GM18526 (cell line): Measurements from ENCODE around the gene TRIM25.

ENCODE experiments used
- POLR2A ChIP-seq: IDR thresholded peaks from 3 replicates; pipeline ENCODE4 v1.6.1; 2011; ENCODE audit not compliant: insufficient read length; ENCODE audit errors: extremely low read depth

TRIM25 gene, protein sequence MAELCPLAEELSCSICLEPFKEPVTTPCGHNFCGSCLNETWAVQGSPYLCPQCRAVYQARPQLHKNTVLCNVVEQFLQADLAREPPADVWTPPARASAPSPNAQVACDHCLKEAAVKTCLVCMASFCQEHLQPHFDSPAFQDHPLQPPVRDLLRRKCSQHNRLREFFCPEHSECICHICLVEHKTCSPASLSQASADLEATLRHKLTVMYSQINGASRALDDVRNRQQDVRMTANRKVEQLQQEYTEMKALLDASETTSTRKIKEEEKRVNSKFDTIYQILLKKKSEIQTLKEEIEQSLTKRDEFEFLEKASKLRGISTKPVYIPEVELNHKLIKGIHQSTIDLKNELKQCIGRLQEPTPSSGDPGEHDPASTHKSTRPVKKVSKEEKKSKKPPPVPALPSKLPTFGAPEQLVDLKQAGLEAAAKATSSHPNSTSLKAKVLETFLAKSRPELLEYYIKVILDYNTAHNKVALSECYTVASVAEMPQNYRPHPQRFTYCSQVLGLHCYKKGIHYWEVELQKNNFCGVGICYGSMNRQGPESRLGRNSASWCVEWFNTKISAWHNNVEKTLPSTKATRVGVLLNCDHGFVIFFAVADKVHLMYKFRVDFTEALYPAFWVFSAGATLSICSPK

DNA sequence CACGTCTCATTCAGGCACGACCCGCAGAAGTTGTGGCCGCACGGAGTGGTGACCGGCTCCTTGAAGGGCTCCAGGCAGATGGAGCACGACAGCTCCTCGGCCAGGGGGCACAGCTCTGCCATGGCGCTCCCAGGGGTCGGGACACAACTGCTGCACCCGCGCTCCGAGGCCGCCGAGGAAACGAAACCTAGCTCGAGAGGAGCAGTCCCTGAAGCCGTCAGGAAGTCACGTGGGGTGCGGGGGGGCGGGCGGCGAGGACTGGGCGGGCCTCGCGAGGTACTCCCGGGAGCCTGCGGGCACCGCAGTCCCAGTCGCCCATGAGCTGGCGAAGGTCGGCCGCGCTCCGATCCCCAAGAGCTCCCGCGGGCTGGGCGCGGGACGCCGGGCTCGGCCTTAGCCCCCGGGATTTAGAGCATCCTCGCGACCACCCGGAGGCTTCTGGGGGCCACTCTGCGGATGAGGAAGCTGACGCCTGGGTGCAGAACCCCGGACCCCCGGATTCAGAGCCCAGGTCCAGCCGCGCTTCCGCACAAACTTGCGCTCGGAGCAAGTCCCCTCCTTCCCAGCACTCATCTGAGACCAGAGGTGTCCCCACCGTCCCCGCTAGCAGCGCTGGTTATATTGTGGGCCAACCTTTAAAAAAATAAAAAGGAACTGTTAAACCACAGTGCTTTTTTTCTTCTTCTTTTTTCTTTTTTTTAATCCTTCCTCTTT is at the start of gene TRIM25:
TRIM25 (minus strand) TSS at position 183 of the 714 bp plus-strand sequence; CDS start at position 122, 61 bp downstream.
- peak; percentile 100 for TF ChIP-seq POLR2A

DNA sequence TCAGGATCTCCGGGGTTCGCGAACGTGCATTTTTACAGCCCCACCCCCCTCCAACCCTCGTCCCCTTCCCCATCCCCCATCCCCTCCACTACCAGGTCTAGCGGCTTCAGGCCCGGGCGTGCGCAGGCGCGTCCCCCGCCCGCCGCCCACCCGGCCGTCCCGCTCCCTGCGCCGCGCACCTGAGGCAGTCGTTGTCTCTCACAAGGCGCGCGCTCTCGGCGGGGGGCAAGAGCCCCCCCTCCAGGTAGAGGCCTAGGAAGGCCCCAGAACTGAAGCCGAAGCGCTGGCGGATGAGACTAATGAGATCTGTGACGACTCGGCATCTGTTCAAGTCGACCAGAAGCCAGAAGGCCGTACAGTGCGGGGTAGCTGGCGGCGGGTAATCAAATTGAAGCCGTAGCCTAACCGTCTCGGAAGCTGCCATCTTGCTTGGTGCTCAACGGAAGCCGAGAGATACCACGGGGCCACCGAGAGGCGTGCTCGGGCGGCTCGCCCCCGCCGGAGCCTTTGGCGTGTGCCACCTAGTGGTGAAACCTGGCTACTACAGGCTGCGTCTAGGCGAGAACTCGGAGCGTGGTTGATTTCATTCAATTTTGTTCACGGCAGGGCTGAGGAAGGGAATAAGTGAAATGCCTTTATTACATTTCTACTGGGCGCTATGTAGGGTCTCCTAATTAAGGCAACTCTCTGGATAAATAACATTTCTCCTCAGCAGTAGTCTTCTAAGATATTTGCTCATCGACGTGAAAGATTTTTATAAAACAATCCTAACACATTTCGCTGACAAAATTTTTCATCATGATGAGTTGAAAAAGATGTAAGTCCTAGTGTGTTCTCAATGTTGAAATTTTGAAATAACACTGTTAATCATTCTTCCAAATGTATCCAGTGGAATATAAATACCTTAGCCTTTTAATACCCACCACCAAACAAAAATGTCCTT is 47.0 kb upstream of the TRIM25 start, which contains the start of gene COIL:
COIL (minus strand) TSS at position 455 of the 943 bp plus-strand sequence; CDS start at position 424, 31 bp downstream.
- TF ChIP-seq POLR2A = peak; percentile 72

DNA sequence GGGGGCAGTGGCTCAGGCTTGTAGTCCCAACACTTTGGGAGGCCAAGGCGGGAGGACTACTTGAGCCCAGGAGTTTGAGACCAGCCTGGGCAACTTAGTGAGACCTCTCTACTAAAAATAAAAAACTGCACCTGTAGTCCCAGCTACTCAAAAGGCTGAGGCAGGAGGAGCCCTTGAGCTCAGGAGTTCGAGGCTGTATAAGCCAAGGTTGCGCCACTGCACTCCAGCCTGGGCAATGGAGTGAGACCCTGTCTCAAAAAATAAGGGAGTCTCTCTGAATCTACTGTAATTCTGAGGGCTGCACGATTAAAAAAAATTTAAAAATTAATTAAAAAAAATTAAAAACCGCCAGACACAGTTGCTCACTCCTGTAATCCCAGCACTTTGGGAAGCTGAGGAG is 43.1 kb upstream of the TRIM25 start:
- TF ChIP-seq POLR2A = no peak

DNA sequence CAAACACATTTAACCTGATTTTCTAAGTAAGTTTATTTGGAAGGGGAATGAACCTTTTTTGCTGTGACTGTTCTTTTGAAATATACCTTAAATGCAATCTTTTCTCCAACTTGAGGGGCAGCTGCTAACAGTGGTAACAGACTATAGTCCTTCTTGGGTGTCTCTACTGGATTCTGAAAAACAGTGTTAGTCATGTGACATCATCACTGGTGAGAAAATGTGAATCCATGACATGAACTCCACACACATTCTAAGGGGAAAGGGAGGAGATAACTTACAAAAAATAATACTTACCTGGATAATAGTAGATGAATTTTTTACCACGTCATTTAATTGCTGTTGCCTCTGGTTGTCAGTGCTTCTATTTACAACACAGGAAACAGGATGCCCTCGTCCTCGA is 35.7 kb upstream of the TRIM25 start:
- no peak for TF ChIP-seq POLR2A

DNA sequence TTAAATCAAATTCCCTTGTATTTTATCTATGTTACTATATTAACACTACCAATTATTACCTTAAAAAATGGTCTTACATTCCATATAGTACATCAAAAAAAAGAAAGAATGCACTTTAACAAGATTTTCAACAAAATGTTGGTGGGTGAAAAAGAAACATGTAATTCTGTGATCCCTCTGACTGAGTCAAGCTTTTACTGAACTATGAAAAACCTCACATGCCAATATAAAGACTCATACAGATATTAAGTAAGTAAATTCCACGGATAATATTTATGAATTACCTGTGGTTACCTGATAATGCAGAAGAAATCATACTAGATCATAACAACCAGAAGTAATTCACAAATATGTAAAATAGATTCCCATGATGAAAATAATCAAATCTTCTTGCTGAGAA is 34.6 kb upstream of the TRIM25 start:
- no peak for TF ChIP-seq POLR2A

DNA sequence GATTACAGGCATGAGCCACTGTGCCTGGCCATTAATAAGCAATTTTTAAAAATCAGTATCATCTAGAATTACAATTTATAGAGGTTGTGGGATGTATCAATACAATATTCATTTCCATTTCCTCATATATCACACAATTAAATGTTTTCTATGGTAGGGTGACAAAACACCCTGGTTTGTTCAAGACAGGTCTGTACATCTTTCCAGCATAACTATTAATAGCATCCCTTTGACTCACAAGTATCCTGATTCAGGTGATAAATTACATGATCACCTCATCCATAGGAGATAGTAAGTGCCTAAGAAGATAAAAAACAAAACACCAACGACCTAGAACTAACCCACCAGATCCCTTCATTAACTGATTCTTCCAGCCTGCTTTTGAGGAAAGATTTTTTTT is 33.9 kb upstream of the TRIM25 start:
- no peak for TF ChIP-seq POLR2A

DNA sequence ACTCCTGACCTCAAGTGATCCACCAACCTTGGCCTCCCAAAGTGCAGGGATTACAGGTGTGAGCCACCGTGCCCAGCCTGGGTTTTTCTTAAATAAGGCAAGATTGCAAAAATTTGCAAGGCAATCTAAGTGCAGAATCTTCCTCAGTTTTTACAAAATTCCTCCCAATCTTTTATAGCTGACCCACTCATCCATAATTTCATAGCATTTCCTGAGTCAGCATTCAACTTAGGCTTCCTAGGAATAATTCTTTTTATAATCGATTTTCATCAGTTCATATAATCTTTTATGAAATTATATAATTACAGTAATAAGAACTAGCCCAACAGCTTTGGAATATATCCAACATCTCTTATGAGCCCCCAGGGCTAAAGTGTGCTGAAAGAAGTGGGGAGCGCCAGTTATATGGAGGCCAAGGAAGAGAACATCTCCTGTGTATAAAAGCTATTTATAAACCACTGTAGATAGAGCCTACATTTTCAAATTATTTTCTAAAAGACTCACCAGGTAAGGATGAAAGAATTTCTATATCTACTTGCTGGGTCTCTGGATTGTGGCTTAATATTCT is 32.2 kb upstream of the TRIM25 start:
- TF ChIP-seq POLR2A = no peak

DNA sequence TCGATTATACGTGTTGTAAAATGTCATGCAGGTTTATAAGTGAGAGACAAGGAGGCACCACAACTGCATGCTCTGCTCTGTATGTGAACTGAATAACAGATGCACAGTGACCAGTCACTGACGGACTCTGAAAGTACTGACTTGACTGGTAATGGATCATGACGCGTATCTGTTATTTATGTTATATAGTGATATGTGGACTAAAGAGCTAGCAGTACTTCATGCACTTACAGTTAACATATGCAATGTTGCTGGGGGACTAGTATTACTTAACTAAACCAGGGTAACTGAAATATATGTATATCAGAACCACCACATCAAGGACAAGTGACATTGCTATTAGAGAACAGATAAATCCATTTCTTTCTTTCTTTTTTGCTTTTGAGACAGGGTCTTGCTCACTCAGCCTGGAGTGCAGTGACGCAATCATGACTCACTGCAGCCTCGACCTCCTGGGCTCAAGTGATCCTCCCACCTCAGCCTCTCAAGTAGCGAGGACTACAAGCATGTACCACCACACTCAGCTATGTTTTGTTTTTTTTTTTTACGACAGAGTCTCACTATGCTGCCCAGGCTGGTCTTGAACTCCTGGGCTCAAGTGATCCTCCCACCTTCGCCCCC is 29.8 kb upstream of the TRIM25 start:
- TF ChIP-seq POLR2A = no peak

DNA sequence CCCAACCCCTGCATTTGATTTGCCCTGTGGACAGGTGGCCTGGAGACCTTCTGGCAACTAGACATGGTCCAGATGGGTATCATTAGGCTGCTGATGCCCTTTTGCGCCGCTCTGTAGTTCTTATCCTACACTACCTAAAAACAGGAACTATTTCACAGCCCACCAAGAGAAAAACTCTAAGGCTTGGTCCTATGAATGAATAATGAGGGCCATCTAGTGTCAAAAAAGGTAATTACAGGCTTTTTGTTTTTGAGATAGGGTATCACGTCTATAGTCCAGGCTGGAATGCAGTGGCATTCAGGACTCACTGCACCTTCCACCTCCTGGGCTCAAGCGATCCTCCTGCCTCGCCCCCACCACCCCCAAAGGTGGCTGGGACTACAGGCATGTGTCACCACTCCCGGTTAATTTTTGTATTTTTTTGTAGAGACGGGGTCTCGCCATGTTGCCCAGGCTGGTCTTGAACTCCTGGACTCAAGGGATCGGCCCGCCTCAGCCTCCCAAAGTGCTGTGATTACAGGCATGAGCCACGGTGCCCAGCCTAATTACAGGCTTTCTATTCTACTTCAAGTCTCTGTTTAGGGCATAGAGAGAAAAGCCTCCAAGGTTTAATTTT is 26.1 kb upstream of the TRIM25 start:
- TF ChIP-seq POLR2A = no peak

DNA sequence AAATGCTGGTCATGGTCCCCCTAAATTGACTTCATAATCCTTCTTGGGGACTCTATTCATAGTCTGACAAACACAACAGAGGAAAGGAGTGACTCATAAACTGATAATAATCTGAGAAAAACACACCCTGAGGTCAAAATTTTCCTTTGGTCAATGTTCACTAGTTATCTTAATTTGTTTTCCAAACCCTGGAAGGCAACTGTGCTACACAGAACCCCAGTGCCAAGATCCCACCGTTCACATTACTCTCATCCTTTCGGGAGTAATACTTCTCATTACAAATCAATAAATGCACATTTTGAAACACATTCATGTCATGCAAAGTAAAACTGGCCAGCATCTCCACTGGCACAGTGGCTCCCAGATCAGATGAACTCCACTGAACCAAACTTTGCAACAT is 23.8 kb upstream of the TRIM25 start:
- TF ChIP-seq POLR2A = no peak

DNA sequence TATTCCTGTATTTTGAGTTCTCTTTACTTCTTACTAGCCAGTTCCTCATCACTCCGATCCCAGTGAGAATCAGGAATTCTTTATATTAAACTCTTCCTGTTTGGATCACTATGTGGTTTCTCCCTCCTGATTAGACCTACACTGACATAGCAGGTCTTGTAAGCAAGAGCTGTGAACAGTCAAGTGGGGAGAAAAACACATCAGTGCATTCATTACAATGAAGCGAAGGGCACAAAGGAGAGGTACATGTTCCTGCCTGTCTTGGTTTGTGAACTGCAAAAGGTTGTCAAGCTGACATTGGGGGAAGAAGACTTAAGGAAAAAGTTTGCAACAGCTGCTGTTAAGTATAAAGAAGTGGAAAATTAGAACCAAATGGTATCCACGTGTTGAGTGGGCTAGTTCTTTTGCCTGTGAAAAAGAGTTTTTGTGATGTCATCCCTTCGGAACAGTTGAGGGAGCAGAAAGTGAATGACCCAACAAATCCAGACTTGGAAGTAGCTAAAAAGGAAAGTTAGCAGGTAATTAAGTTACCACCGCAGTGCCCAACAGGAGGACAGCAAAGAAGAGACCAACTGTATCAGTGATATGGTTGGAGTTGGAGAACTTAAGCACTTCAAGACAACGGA is 23.0 kb upstream of the TRIM25 start:
- no peak for TF ChIP-seq POLR2A

DNA sequence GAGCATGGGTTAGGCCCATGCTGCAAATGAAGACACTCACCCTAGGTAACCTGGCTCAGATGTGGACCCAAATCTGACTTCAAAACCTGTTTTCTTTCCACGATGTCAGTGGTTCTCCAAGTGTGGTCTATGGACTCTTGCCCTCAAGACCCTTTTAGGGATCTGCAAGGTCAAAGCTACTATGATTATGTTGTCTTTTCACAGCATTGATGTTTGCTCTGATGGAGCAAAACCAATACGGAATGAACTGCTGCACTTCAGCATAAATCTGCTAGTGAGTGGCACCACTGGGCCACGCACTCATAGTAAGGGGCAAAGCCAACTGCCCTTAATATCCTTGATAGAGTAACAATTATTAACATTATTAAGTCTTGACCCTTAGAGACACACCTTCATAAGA is 21.6 kb upstream of the TRIM25 start:
- TF ChIP-seq POLR2A = no peak

DNA sequence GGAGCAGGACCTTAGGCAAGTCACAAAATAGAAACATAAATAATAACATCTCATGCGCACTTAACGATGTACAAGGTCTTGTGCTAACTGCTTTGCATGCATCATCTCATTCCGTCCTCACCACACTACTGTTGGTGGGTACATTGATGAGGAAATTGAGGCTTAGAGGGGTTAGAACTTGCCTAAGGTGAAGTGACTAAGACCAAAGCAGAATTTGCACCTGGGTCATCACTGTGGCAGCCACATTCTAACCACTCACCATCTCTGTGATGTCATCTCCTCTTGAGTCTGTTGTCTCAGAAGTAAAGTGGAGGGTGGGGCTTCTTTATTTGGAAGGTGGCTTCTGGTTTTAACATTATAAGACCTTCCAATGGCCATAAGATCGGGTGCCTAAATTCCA is 20.4 kb upstream of the TRIM25 start:
- no peak for TF ChIP-seq POLR2A
